ENCODE measurements around the gene DMAC2L. TPM values are rescaled to one million over a fixed set of nuclear protein-coding genes. Genes with fewer than 3 reads are reported as not detected.
A peak's percentile ranks its signal among the peaks of the same experiment; 100 is the strongest.

The DMAC2L gene
- 16.3 and 18.8 TPM in 2 replicates for total RNA-seq

- intact Hi-C loops (cut with micrococcal nuclease) = loop anchor here (1.0 to 5.0 kb wide), 10 partner anchors 9 to 678 kb away; partner anchors contain the start of genes KLHDC2, NIN, SOS2 and VCPKMT
- peak; percentile 98 for DNase-seq
- Mint-ChIP-seq H3K27ac (peak within 1 kb of the TSS; percentile 99), H3K27me3 (no peaks in the 10 kb centered on the region), H3K4me3 (peak within 1 kb of the TSS; percentile 96), H3K9me3 (no peaks in the 10 kb centered on the region), H3K36me3 (ENCODE audit: low read depth) (peaks cover 33% of the 10 kb centered on the region), H3K4me1 (peaks cover 39% of the 10 kb centered on the region)
Observed at GRCh38 chr14:50311972-50312733, at the start of gene DMAC2L, which contains the start of gene L2HGDH. Gene DMAC2L (plus strand): TSS chr14:50312324. CDS start chr14:50321488, 9,164 bp downstream. Gene L2HGDH (minus strand): TSS chr14:50312229. CDS start chr14:50312150, 79 bp downstream.

- intact Hi-C loops (cut with micrococcal nuclease) = no loop called here
- DNase-seq = no peak
- Mint-ChIP-seq H3K27ac (no peak overlapping the region), H3K27me3 (no peaks in the 10 kb centered on the region), H3K4me1 (peaks cover 2% of the 10 kb centered on the region), H3K9me3 (no peaks in the 10 kb centered on the region), H3K4me3 (no peak overlapping the region), H3K36me3 (ENCODE audit: low read depth) (peaks cover 8% of the 10 kb centered on the region)
Observed at GRCh38 chr14:50262865-50263264, 49.3 kb upstream of the DMAC2L start.

GRCh38 chr14:50263321-50263720 lies 48.8 kb upstream of the DMAC2L start:
- peaks cover 10% of the 10 kb centered on the region for H3K36me3 Mint-ChIP-seq (ENCODE audit: low read depth)
- peaks cover 2% of the 10 kb centered on the region for H3K4me1 Mint-ChIP-seq
- intact Hi-C loops (cut with micrococcal nuclease) = no loop called here
- no peak overlapping the region for H3K27ac Mint-ChIP-seq
- H3K27me3 Mint-ChIP-seq = no peaks in the 10 kb centered on the region
- DNase-seq = no peak
- no peak overlapping the region for H3K4me3 Mint-ChIP-seq
- H3K9me3 Mint-ChIP-seq = no peaks in the 10 kb centered on the region

GRCh38 chr14:50265029-50265428 lies 47.1 kb upstream of the DMAC2L start:
- no peak overlapping the region for H3K27ac Mint-ChIP-seq
- H3K36me3 Mint-ChIP-seq (ENCODE audit: low read depth) = peaks cover 14% of the 10 kb centered on the region
- DNase-seq = no peak
- intact Hi-C loops (cut with micrococcal nuclease) = no loop called here
- no peaks in the 10 kb centered on the region for H3K9me3 Mint-ChIP-seq
- no peak overlapping the region for H3K4me3 Mint-ChIP-seq
- peaks cover 2% of the 10 kb centered on the region for H3K4me1 Mint-ChIP-seq
- no peaks in the 10 kb centered on the region for H3K27me3 Mint-ChIP-seq

GRCh38 chr14:50270932-50271331 lies 41.2 kb upstream of the DMAC2L start:
- H3K9me3 Mint-ChIP-seq = no peaks in the 10 kb centered on the region
- intact Hi-C loops (cut with micrococcal nuclease) = no loop called here
- DNase-seq = no peak
- H3K36me3 Mint-ChIP-seq (ENCODE audit: low read depth) = peaks cover 6% of the 10 kb centered on the region
- H3K4me3 Mint-ChIP-seq = no peak overlapping the region
- no peak overlapping the region for H3K27ac Mint-ChIP-seq
- no peaks in the 10 kb centered on the region for H3K4me1 Mint-ChIP-seq
- no peaks in the 10 kb centered on the region for H3K27me3 Mint-ChIP-seq

GRCh38 chr14:50272498-50272897 lies 39.6 kb upstream of the DMAC2L start:
- Mint-ChIP-seq H3K4me1 (no peaks in the 10 kb centered on the region), H3K27ac (no peak overlapping the region), H3K4me3 (no peak overlapping the region), H3K27me3 (no peaks in the 10 kb centered on the region), H3K36me3 (ENCODE audit: low read depth) (peaks cover 12% of the 10 kb centered on the region), H3K9me3 (no peaks in the 10 kb centered on the region)
- intact Hi-C loops (cut with micrococcal nuclease) = no loop called here
- DNase-seq = no peak

GRCh38 chr14:50285861-50286260 lies 26.3 kb upstream of the DMAC2L start:
- H3K4me3 Mint-ChIP-seq = no peak overlapping the region
- no peaks in the 10 kb centered on the region for H3K4me1 Mint-ChIP-seq

GRCh38 chr14:50288146-50288545 lies 24.0 kb upstream of the DMAC2L start:
- no peak overlapping the region for H3K27ac Mint-ChIP-seq
- peaks cover 13% of the 10 kb centered on the region for H3K36me3 Mint-ChIP-seq (ENCODE audit: low read depth)
- intact Hi-C loops (cut with micrococcal nuclease) = no loop called here
- no peaks in the 10 kb centered on the region for H3K4me1 Mint-ChIP-seq
- no peaks in the 10 kb centered on the region for H3K9me3 Mint-ChIP-seq
- no peaks in the 10 kb centered on the region for H3K27me3 Mint-ChIP-seq
- no peak for DNase-seq
- H3K4me3 Mint-ChIP-seq = no peak overlapping the region

More at GRCh38 chr14:50285861-50286260, 26.3 kb upstream of the DMAC2L start:
- no peaks in the 10 kb centered on the region for H3K27me3 Mint-ChIP-seq
- H3K27ac Mint-ChIP-seq = no peak overlapping the region
- intact Hi-C loops (cut with micrococcal nuclease) = no loop called here
- peaks cover 9% of the 10 kb centered on the region for H3K36me3 Mint-ChIP-seq (ENCODE audit: low read depth)
- no peaks in the 10 kb centered on the region for H3K9me3 Mint-ChIP-seq
- DNase-seq = no peak

- DNase-seq = no peak
- intact Hi-C loops (cut with micrococcal nuclease) = no loop called here
- H3K27me3 Mint-ChIP-seq = no peaks in the 10 kb centered on the region
- H3K4me3 Mint-ChIP-seq = no peak overlapping the region
- peaks cover 20% of the 10 kb centered on the region for H3K36me3 Mint-ChIP-seq (ENCODE audit: low read depth)
- H3K9me3 Mint-ChIP-seq = no peaks in the 10 kb centered on the region
- no peaks in the 10 kb centered on the region for H3K4me1 Mint-ChIP-seq
- H3K27ac Mint-ChIP-seq = no peak overlapping the region
Observed at GRCh38 chr14:50290306-50290705, 21.8 kb upstream of the DMAC2L start.

GRCh38 chr14:50299585-50299984 lies 12.5 kb upstream of the DMAC2L start:
- intact Hi-C loops (cut with micrococcal nuclease) = no loop called here
- no peaks in the 10 kb centered on the region for H3K9me3 Mint-ChIP-seq
- no peak for DNase-seq
- no peak overlapping the region for H3K27ac Mint-ChIP-seq
- H3K4me1 Mint-ChIP-seq = peaks cover 5% of the 10 kb centered on the region
- no peak overlapping the region for H3K4me3 Mint-ChIP-seq
- peaks cover 33% of the 10 kb centered on the region for H3K36me3 Mint-ChIP-seq (ENCODE audit: low read depth)
- H3K27me3 Mint-ChIP-seq = no peaks in the 10 kb centered on the region

- intact Hi-C loops (cut with micrococcal nuclease) = no loop called here
- Mint-ChIP-seq H3K4me1 (peaks cover 9% of the 10 kb centered on the region), H3K9me3 (no peaks in the 10 kb centered on the region), H3K27me3 (no peaks in the 10 kb centered on the region), H3K36me3 (ENCODE audit: low read depth) (peaks cover 35% of the 10 kb centered on the region), H3K4me3 (no peak overlapping the region), H3K27ac (no peak overlapping the region)
- DNase-seq = no peak
Observed at GRCh38 chr14:50301914-50302313, 10.2 kb upstream of the DMAC2L start.

GRCh38 chr14:50303744-50304471 lies 8.2 kb upstream of the DMAC2L start:
- intact Hi-C loops (cut with micrococcal nuclease) = no loop called here
- H3K4me1 Mint-ChIP-seq = peaks cover 12% of the 10 kb centered on the region
- no peak for DNase-seq

GRCh38 chr14:50308363-50308915 lies 3.7 kb upstream of the DMAC2L start:
- peaks cover 12% of the 10 kb centered on the region for H3K36me3 Mint-ChIP-seq (ENCODE audit: low read depth)
- intact Hi-C loops (cut with micrococcal nuclease) = no loop called here
- no peak overlapping the region for H3K4me3 Mint-ChIP-seq
- H3K27ac Mint-ChIP-seq = no peak overlapping the region
- no peak for DNase-seq
- no peaks in the 10 kb centered on the region for H3K9me3 Mint-ChIP-seq
- H3K27me3 Mint-ChIP-seq = no peaks in the 10 kb centered on the region
- H3K4me1 Mint-ChIP-seq = peaks cover 25% of the 10 kb centered on the region

More at GRCh38 chr14:50303744-50304471, 8.2 kb upstream of the DMAC2L start:
- Mint-ChIP-seq H3K27ac (no peak overlapping the region), H3K9me3 (no peaks in the 10 kb centered on the region), H3K4me3 (no peak overlapping the region), H3K36me3 (ENCODE audit: low read depth) (peaks cover 25% of the 10 kb centered on the region), H3K27me3 (no peaks in the 10 kb centered on the region)

- H3K9me3 Mint-ChIP-seq = no peaks in the 10 kb centered on the region
- H3K27ac Mint-ChIP-seq = no peak overlapping the region
- H3K4me1 Mint-ChIP-seq = peaks cover 32% of the 10 kb centered on the region
- DNase-seq = no peak
- peaks cover 24% of the 10 kb centered on the region for H3K36me3 Mint-ChIP-seq (ENCODE audit: low read depth)
- no peaks in the 10 kb centered on the region for H3K27me3 Mint-ChIP-seq
- intact Hi-C loops (cut with micrococcal nuclease) = loop anchor here (5.0 kb wide), 2 partner anchors 248 to 417 kb away; no protein-coding TSS in a partner anchor
- peak overlapping the region; percentile 96 for H3K4me3 Mint-ChIP-seq
Observed at GRCh38 chr14:50310445-50310844, 1.7 kb upstream of the DMAC2L start.
